GM18517 (cell line): ENCODE results near the gene TLE3.
A peak's percentile ranks its signal among the peaks of the same experiment; 100 is the strongest.

Experiments
- ATAC-seq: cut with Tn5 transposase; IDR thresholded peaks from one replicate; pipeline ENCODE4 v1.9.1; 2021; ENCODE audit warnings: mild to moderate bottlenecking, moderate library complexity; ENCODE audit not compliant: unreplicated experiment

The TLE3 gene

DNA sequence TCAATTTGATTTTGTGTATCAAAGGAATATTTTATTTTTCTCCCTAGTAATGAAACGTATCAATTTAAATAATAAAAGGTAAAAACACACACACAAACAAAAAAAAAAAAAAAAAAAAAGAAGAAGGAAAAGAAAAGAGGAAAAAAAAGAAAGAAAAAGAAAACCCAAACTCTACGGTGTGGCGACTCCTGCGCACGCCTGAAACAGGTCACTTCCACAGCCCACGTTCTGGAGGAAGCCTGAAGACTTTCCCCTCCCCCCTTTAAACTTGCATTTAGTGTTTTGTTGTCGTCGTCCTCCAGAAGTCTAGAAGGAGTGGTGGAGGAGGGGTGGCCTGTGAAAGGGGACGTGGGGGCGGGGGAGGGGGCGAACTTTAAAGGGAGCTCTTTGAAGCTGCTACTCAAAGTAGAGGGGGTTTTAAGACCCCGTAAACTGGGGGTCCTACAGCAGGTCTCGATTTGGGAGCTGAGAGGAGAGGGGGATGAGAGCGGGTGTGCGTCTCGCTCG lies 2.3 kb upstream of the TLE3 start:
- no peak for ATAC-seq

DNA sequence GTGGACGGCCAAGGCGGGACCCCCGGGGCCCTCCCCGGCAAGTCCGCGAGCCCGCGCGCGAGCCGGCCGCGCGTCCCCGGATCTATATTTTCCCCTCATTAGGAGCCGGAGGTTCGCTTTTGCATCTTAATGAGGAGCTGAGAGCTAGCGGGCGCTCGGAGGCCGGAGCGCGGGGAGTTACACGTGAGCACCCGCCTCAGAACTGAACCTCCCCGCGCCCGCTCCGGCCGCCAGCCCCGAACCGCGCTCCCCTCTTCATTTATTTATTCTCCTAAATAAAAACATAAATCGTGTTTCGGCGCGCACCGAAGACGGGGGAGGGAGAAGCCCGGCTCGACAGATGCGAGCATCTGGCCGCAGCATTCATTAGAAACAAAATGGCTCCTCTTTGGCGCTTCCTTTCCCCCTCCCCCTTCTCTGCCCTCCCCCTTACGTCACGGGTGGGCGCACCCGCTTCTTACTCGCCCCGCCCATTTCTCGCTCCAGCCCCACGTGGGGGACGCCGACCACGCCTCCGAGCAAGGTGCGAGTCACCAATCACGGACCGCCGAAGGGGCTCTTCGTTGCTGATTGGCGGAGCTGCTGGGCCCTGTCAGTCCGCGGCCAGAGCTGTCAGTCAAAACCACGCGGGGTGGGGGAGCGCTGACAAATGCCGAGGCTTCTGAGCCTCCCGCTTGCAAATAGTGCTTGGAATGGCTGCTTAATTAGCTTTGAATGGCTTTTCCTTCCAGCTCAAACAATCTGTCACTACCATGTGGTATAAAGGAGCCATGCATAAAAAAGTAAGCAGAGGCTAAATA lies 1.6 kb upstream of the TLE3 start:
- peak; percentile 41 for ATAC-seq

GRCh38 chr15:70098461-70099166 lies 897 bp upstream of the TLE3 start:
- peak; percentile 2 for ATAC-seq

- no peak for ATAC-seq
These were observed 390 bp upstream of the TLE3 start for GRCh38 chr15:70098153-70098460.

DNA sequence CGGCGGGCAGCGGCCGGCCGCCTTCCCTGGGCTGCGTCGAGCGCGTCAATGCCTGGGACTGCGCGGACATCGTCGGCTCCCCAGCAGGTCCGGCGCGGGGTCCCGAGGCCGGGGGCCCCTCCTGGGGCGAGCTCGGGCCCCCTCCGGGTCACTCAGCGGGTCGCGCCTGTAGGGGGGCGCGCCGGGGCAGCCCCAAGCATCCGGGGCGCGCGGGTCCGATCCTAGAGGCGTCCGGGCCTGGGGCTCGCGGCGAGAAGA lies 725 bp downstream of the TLE3 start:
- ATAC-seq = no peak

- no peak for ATAC-seq
These were observed 1.3 kb downstream of the TLE3 start for GRCh38 chr15:70096215-70097062.

- ATAC-seq = no peak
These were observed 2.1 kb downstream of the TLE3 start for GRCh38 chr15:70095408-70096214.

DNA sequence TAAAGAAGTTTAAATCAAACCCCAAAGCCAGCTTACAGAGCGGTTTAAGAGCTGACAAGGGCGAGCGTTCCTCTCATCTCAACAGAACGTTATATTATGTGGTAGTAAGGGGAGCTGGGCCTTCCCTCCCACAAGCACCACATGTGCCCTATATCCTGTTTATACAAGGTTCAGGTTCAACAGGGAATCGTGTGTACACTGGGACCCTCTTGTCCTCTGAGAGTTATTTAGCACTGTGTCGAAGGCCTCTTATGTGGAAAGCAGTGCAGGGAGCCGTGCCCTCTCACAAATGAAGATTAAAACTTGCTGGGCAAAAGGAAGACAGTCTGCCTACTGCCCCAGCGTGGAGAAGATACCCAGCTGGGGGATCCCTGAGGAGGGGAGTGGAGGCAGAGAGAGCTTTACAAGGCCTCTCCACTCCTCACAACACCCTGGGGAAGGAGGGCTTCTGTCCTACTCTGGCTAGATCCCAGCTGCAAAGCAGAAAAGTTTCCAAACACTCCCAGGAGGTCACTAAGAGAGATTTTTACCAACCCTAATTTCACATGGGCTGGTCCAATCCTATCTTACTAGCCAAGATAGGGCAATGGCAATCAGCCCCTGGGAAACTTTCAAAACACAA lies 2.9 kb downstream of the TLE3 start:
- ATAC-seq = no peak

DNA sequence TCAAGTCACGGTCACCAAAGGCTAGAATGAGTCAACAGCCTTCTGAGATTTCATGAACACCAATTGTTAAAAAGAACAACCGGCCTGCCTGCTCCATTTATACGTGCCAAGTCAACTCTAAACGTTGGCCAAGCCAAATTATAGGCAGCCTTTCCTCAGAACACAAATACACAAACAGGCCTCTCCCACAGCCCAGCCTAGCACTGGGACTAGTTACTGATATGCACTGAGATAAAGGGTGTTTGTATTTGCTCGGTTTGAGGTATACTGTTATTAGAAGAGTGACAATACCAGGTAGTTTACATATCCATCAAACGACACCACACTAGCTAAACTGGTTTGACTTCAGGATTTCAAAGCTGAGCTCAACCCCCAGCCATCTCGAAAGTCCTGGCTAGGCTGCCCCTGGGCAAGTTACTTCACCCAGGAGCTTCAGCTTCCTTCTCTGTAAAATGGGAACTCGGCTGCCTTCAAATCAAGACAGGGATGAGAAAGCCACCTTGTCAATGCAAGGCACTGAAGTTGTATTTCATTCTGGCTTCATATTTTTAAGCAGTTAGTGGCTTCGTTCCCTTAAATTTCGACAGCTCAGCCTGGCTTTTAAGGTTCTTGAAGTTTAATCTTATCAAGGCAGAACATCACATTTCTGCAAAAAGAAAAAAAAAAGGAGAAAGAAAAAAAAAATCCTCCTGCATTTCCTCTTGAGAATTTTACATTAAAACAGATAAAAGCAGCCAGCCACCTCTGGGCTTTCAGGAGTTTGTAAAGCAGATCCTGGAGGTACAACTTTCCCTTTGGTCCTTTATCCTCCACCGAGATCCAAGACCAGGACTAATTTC lies 4.0 kb downstream of the TLE3 start:
- ATAC-seq = no peak

- ATAC-seq = no peak
These were observed 4.6 kb downstream of the TLE3 start for GRCh38 chr15:70093070-70093469.

- ATAC-seq = no peak
These were observed 5.2 kb downstream of the TLE3 start for GRCh38 chr15:70092464-70093027.

DNA sequence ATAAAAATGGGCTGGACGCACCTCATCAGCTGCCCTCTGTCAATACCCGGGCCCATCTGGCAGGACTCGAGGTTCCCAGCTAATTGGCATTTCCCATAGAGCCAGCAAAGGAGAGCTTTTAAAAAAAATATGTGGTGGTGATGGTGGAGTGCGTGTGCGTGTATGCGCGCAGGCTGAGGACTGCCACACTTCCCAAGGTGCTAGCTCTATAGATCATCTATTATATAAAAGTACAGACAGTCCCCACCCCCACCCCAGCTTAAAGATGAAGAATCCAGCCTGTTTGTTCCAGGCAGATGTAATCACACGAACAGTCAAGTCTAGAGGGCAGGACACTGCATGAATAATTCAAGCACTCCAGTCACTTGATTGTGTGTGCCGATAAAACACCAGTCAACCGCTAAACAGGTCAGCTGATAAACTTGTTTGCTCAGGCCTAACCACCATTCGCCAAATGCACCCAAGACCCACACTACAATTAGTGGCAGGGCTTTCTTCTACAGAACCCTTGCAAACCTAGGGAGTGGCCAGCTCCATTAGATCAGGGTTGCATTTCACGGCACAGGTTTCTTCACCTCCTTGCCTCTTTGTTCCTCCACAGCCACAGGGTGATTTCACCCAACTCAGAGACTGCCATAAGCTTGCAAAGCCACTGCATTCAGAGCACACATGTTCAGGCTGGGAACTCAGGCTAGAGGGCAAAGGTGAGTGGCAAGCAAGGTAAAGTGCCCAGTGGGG lies 5.8 kb downstream of the TLE3 start:
- no peak for ATAC-seq

- ATAC-seq = no peak
These were observed 7.1 kb downstream of the TLE3 start for GRCh38 chr15:70090436-70091296.

GRCh38 chr15:70089692-70089971 lies 8.1 kb downstream of the TLE3 start:
- no peak for ATAC-seq

DNA sequence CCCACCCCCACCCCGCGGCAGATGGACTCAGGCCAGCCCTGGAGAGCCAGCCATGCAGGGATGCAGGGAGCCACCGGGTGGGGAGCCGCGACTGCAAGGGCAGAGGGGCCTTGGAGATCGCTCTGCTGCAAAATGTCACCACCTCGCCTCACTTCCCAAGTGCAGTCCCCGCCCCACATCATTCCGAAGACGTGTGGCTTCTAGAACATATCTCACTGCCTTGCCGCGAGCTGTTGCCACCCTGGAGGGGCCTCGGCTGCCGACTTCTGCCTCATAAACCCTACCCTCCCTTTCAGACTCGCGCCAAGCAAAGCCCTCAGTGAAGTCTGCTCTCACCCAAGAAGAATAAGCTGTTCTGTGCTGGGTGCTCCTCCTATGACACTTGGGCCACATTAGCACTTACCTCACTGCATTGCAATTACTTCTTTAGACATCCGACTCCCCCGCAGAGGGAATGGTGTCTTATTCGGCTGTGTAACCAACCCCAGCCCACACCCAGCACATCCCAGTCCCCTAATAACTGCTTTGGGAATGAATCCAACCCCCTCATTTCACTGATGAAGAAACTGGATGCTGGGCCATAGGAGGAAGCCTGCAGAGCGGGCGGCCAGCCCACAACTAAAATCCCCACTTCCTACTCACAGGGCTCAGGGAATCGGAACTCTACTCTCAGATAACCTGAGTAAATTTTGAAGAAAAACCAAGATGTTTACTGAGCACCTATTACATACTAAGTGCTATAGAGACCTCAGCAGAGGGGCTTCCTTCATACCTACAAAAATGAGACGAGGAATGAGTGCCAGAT lies 8.6 kb downstream of the TLE3 start:
- no peak for ATAC-seq

DNA sequence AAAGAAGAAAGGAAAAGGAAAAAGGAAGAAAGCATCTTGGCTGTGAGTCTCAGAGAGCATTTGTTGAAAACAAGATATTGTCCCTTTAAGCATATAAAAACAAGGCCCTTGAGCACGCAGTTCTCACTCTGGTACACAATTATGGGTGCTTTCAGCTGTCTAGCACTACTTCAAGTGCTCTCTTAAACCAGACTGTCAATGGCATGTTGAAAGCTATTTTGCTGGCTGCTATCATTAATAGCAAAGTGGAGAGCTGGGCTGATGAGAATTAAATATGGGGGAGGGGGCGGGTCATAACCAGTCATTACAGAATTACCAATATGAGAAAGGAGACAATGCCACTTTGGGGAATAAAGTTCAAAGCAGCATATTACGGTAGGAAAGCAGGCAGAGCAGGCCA lies 9.3 kb downstream of the TLE3 start:
- ATAC-seq = no peak

DNA sequence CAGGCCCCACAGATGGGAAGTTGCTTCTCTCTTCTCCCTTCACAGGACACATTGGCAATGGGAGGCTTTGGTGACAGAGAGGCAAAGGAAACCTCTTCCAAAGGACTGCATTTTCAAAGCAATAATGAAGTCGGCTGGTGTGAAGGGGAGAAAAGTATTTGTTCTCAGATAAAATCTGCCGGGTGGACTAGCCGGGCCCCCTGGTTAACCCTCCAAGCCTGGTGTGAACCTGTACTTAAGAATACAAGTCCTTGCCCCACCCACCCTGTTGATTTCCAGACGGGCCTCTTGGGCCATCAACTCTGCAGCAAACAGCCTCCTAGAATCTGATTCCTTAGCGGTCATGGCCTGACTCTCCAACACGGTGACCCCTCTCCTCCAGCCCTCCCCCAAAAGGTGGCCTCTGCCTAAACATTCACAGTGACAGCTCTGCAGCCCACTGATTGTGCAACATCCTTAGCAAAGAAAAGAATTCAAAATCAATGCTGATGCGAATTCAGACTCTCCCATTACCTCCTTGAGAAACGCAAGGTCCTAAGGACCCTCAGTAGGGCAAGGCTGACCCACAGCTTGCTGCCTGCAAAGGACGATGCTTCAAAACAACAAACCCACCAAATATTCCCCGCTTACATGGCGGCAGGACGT lies 9.9 kb downstream of the TLE3 start:
- ATAC-seq = no peak
